GM19463 (cell line): ENCODE results near the gene LIPH.
"Not testable (repeated sequence)": the region's sequence is repeated elsewhere in the genome, so short reads cannot be mapped to it uniquely, and the experiment has no call there.

Experiments
- ATAC-seq: cut with Tn5 transposase; IDR thresholded peaks from one replicate; pipeline ENCODE4 v1.9.1; 2021; ENCODE audit warnings: mild to moderate bottlenecking, moderate library complexity; ENCODE audit not compliant: unreplicated experiment

Gene LIPH

DNA sequence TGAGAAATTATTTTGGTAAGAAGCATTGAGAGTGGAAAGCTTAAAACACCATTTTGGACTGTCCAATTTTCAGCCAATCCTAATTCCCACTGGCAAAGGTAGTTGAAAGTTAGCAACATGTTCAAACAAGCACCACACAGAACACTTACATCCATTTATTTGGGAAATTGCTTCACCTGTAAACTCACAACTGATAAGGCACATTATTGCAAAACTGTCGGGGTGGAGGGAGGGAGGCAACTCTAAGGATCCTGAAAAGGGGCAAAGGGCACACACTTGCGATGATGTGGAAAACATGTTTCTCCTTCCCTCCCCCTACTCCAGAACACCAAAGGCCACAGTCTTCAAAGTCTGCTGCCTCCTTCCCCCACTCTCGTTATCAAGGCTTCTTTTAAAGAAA lies 62.9 kb downstream of the LIPH start:
- no peak for ATAC-seq

GRCh38 chr3:185488465-185488864 lies 63.9 kb downstream of the LIPH start:
- no peak for ATAC-seq

DNA sequence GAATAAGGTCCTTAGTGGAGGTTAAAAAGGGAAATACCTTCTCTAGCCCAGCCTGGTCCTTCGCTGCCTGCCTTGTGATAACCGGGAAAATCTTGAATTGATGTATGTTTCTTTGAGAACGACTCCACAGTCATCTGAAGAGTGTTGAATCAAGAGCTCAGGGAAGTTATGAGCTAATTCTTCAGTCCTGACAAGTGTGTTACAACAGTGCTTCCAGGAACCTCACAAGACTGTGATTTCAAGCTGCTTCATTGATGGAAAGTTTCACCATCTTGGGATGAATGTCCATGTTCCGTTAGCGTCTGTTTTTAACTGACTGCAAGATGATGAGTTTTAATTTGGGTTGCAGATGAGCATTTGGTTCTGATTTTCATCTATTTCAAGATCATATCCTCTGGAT lies 66.0 kb downstream of the LIPH start:
- ATAC-seq, result no peak

DNA sequence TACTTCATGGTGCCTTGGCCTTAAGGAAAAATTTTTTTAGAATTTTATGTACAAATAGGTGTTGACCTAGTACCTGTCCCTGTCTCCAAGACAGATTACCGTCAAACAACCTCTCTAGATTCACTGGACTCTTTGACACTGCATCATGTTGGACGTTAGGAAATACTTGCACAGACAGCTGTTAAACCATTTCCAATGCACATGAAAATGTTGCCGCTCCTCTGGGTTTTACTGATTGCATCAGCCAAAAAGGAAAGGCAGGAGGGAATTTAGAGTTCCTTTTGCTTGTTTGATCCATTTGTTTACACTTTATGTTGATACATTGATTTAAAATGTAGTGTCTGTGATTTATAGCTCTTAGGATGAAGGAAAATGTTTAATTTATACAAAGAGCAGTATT lies 68.1 kb downstream of the LIPH start:
- no peak for ATAC-seq

GRCh38 chr3:185479373-185479945 lies 72.9 kb downstream of the LIPH start:
- ATAC-seq, result no peak

DNA sequence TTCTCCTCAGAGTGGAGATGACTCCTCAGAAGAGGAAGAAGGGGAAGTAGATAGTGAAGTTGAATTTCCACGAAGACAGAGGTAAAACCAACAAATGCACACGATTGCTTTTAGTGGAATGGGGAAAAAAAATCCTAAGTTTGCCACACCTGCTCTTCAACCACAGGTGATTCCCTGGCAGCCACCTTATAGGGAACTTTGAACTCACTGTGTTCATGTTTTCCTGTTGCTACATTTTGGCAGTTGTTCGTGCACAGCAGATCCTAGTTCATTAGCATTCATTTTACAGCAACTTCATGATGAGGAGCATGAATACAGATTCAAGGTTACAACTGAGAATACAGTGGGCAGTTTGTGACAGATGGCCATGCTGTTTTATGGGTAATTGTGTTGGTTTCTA lies 75.1 kb downstream of the LIPH start:
- ATAC-seq, result no peak

DNA sequence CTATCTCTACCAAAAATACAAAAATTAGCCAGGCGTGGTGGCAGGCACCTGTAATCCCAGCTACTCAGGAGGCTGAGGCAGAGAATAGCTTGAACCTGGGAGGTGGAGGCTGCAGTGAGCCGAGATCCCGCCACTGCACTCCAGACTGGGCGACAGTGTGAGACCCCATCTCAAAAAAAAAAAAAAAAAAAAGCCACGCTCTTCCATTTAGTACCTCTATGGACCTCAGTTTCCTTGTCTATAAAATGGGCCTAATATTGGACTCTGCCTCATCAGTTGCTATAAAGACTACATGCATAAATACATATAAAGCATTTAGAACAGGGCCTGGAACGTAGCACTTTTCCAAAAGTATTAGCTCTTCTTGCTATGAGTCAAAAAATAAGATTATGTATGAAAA lies 77.5 kb downstream of the LIPH start:
- not testable (repeated sequence) for ATAC-seq

DNA sequence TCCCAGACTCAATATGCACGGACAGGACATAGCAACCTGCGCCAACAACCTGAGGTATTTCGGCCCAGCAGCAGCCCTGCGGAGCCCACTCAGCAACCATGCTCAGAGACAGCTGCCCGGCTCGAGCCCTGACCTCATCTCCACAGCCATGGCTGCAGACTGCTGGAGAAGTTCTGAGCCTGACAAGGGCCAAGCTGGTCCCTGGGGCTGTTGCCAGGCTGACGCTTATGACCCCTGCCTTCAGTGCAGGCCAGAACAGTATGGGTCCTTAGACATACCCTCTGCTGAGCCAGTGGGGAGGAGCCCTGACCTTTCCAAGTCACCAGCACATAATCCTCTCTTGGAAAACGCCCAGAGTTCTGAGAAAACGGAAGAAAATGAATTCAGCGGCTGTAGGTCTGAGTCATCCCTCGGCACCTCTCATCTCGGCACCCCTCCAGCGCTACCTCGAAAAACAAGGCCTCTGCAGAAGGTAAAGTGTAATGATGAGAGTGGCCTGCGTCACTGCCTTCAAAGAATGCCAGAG lies 79.0 kb downstream of the LIPH start:
- ATAC-seq, result no peak

DNA sequence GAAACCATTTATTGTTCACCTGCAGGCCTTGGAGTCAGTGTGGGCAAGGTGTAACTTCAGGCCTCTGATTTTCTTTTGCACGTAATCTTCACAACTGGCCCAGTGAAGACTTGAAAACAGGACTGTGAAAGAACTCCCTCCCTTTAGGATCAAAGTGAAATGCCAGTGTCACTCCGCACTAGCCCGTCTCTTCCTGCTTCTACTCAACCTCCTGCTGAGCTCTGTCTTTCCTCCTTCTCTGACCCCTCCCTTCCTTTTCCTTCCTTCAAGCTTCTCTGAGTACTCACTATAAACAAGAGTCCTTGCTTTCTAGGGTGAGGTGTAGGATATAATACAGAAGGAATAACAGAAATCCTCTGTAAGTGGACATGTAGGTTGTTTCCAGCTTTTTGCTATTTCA lies 82.1 kb downstream of the LIPH start:
- ATAC-seq, result no peak

DNA sequence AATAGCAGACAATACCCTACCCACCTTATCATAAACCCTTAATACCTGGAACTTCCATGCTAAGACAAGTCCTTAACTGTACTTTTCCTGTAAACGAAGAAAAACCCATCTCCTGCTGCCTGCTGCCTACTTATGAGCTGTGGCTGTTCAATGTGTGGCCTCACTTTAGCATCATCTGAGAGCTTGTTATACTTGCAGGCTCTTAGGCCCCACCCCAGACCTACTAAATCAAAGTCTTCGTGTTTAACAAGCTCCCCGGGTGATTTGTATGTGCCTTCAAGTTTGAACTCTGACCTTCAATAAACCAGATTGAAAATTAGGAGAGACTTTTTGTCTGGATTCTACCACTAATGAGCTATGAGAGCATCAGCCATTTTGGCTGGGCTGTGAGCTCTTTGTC lies 82.8 kb downstream of the LIPH start:
- no peak for ATAC-seq

DNA sequence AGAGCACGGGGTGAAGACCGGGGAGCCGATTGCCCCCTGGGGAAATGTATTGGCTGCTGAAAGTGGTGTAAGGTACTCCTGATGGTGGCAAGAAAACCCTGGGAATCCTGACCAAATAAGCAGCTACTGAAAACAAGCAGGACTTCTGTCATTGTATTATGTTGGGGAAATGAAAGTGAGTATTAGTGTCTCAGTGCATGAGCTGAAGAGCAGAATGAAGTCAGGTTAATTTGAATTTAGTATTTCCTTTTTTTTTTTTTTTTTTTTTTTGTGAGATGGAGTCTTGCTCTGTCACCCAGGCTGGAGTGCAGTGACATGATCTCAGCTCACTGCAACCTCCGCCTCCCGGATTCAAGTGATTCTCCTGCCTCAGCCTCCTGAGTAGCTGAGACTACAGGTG lies 86.3 kb downstream of the LIPH start:
- ATAC-seq, result not testable (repeated sequence)

DNA sequence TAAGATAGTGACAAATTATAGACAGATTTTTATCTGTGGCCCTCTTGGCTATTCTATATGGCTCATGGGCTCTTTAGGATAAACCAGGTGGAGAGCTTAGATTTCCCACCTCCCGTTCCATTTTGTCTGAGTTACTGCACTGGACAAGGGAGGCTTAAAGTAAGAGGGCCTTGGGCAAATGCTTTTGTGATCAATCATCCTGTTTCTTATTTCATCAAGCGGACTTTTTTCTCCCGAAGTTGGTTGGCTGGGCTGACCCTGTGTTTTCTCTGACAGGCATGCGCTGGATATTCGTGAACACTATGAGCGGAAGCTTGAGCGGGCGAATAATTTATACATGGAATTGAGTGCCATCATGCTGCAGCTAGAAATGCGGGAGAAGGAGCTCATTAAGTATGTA lies 86.9 kb downstream of the LIPH start:
- no peak for ATAC-seq

DNA sequence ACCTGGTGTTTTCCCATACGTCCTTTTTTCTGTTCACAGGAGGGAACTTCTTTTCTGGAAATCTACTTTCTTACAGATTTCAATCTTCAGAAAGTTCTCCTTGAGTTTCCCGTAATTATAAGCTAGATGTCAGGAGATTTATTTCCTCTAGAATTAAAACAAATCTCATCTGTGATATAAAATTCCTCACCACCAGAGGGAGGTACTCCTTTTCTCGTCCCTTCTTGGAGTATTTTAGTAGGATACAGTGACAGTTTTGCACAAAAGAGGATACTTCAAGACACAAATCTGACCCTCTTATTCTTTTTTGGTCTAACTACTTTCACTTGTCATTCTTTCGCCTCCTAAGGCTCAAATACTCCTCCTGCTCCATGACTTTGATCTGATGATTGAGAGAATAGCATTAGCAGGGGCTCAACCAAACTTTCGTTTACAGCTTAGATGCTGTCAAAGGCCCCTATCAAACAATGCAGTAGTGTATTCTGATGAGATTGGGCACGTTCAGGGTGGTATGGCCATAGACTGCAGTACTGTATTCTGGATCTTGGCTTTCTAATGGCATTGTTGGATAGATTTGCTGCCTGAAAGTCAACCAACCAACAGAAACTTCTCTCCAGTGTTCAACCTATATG lies 91.6 kb downstream of the LIPH start:
- no peak for ATAC-seq

DNA sequence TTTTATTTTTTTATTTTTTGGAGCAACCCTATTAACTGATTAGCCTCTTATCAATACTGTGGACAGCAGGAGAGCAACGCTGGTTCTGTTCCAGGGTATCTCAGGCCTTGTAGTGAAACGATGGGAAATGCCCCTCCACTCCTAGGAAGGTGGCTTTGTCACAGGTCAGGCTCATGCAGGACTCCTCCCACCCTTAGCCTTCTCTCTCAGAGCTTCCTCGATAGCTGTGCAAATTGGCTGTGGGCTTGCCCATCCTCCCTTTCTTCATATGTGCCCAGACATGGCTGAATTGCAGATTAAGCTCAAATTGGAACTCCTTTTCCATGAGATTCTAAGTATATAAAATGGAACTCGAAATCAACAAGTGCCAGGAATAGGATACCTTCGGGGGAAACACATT lies 92.1 kb downstream of the LIPH start:
- no peak for ATAC-seq

DNA sequence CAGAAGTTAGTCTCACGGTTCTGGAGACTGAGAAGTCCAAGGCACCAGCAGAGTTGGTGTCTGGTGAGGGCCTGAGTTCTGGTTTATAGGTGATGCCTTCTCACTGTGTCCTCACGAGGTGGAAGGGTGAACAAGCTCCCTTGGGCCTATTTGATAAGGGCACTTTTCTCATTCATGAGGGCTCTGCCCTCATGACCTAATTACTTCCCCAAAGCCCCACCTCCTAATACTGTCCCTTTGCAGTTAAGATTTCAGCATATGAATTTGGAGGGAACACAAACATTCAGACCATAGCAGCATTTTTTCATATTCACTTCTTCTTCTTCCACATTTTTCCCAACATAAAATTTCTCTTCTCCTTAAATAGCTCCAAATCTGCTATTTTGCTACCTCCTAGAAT lies 95.0 kb downstream of the LIPH start:
- no peak for ATAC-seq
